Keratinocyte (primary cell): Measurements from ENCODE around the gene PRRX1. TPM values are rescaled to one million over a fixed set of nuclear protein-coding genes. Genes with fewer than 3 reads are reported as not detected.

ENCODE experiments used
- DNase-seq: peaks from one replicate; pipeline ENCODE4 v3.0.0-alpha.2; 2011; ENCODE audit warnings: low read depth, missing footprints, low spot score
- FAIRE-seq: peaks from 2 replicates; lab custom pipeline; 2011; peaks lifted over from hg19 to GRCh38; lab: Jason Lieb, UNC
- H2AFZ ChIP-seq: 2 replicates; pipeline ENCODE4 v1.6.0; 2012; ENCODE audit warnings: low read length, control low read depth, inconsistent platforms; ENCODE audit not compliant: control insufficient read depth
- H3K27ac ChIP-seq: 2 replicates; pipeline ENCODE4 v1.5.1; 2011; ENCODE audit warnings: low read length; ENCODE audit not compliant: control insufficient read depth, insufficient read depth
- H3K27me3 ChIP-seq: 3 replicates; pipeline ENCODE4 v1.6.0; 2011; ENCODE audit warnings: low read length; ENCODE audit not compliant: control insufficient read depth, insufficient read depth; ENCODE audit errors: extremely low read depth
- H3K36me3 ChIP-seq, 2 experiments: 2 replicates in 1 of 2; 3 replicates in 1 of 2; pipeline ENCODE4 v1.5.1; 2011; ENCODE audit warnings: low read length in 2 of 2, mild to moderate bottlenecking in 1 of 2; ENCODE audit not compliant: control insufficient read depth in 2 of 2, insufficient read depth in 2 of 2; ENCODE audit errors: extremely low read depth in 1 of 2
- H3K4me1 ChIP-seq: 3 replicates; pipeline ENCODE4 v1.5.1; 2011; ENCODE audit warnings: low read length; ENCODE audit not compliant: control insufficient read depth, insufficient read depth; ENCODE audit errors: extremely low read depth
- H3K4me2 ChIP-seq: 3 replicates; pipeline ENCODE4 v1.6.0; 2011; ENCODE audit warnings: low read depth, low read length; ENCODE audit not compliant: control insufficient read depth, insufficient read depth; ENCODE audit errors: extremely low read depth
- H3K4me3 ChIP-seq, 3 experiments: fragments of 200-600 bp in 1 of 3; sonication (generic) in 1 of 3; 2 replicates in 2 of 3; 3 replicates in 1 of 3; pipeline ENCODE4 v1.5.1; 2011 to 2016; ENCODE audit warnings: low read length in 3 of 3, mild to moderate bottlenecking in 3 of 3, control low read depth in 2 of 3, inconsistent platforms in 1 of 3, low read depth in 1 of 3, mixed read lengths in 1 of 3, mixed run types in 1 of 3, moderate library complexity in 1 of 3; ENCODE audit not compliant: control insufficient read depth in 2 of 3, insufficient read depth in 2 of 3; ENCODE audit errors: extremely low read depth in 1 of 3
- H3K79me2 ChIP-seq: 2 replicates; pipeline ENCODE4 v1.6.0; 2012; ENCODE audit warnings: low read length; ENCODE audit not compliant: control insufficient read depth, insufficient read depth
- H3K9ac ChIP-seq: 3 replicates; pipeline ENCODE4 v1.6.0; 2011; ENCODE audit warnings: low read length; ENCODE audit not compliant: control insufficient read depth, insufficient read depth; ENCODE audit errors: extremely low read depth
- H3K9me1 ChIP-seq: 3 replicates; pipeline ENCODE4 v1.6.0; 2011; ENCODE audit warnings: low read length; ENCODE audit not compliant: control insufficient read depth, insufficient read depth; ENCODE audit errors: extremely low read depth
- H3K9me3 ChIP-seq: 2 replicates; pipeline ENCODE4 v1.5.1; 2012; ENCODE audit warnings: low read depth, low read length; ENCODE audit not compliant: control insufficient read depth
- H4K20me1 ChIP-seq: 3 replicates; pipeline ENCODE4 v1.6.0; 2011; ENCODE audit warnings: low read length; ENCODE audit not compliant: control insufficient read depth, insufficient read depth; ENCODE audit errors: extremely low read depth
- EZH2 ChIP-seq: IDR thresholded peaks from one replicate; pipeline ENCODE4 v1.6.1; 2012; ENCODE audit warnings: inconsistent platforms, mild to moderate bottlenecking, low read length, moderate library complexity
- dilution Hi-C: fragments of 300-500 bp; cut with MboI; formaldehyde crosslinking; loops from one replicate; pipeline ENCODE4 v1.7.0; 2020; ENCODE audit warnings: low sequenced_read_pairs; ENCODE audit not compliant: extremely low pct_ligation_motif_present
- polyA plus RNA-seq, 5 experiments: library from polyadenylated mRNA; depleted of rRNA in 3 of 5; stranded (reverse) in 3 of 5; stranded (forward) in 1 of 5; unstranded in 1 of 5; fragments of >200 nt; gene quantifications; 1 replicate in 1 of 5; 2 replicates in 3 of 5; 3 replicates in 1 of 5; pipeline versions ENCODE4 v1.2.1 to v1.2.3, GENCODE V29; 2011 to 2012; ENCODE audit warnings: missing spikeins in 2 of 5, low read depth in 1 of 5, low replicate concordance in 1 of 5
- TF ChIP-seq, protein P1 (sequence below), 3 experiments: IDR thresholded peaks in 1 of 3; conservative IDR thresholded peaks in 1 of 3; optimal IDR thresholded peaks in 1 of 3; 2 replicates in 2 of 3; 3 replicates in 1 of 3; pipeline versions ENCODE3 to v1.5.1; 2011; ENCODE audit warnings: low read length in 3 of 3, mild to moderate bottlenecking in 3 of 3, moderate library complexity in 2 of 3, control low read depth in 1 of 3, inconsistent platforms in 1 of 3; ENCODE audit not compliant: insufficient read depth in 2 of 3; ENCODE audit errors: extremely low read depth in 1 of 3

The PRRX1 gene
- polyA plus RNA-seq, 1 donor (not counting 4 experiments of a cell fraction or from before 2014, with no cell fraction given) = not detected

DNA sequence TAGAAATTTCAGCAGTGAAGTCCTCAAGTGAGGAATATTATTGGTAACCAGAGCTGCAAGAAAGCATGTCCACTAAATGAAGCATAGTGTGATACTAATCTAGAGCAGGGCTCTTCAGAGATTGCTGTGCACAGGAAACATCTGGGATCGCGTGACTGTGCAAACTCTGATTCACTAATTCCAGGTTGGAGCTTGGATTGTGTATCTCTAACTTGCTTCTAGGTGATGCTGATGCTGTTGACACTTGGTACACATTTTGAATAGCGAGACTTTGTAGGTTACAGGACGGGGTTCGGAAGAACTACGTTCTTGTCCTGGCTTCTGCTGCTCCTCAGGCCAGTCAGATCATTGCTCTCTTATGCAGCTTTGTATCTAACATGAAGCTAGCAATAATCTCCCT is 66.5 kb downstream of the PRRX1 start:
- Histone ChIP-seq H3K27me3 (no peaks in the 10 kb centered on the region), H3K27ac (no peak overlapping the region), H3K4me2 (no peak overlapping the region), H3K4me1 (no peaks in the 10 kb centered on the region), H3K4me3 (no peak overlapping the region), H3K79me2 (no peaks in the 10 kb centered on the region), H2AFZ (no peak overlapping the region), H3K9me3 (no peaks in the 10 kb centered on the region), H3K36me3 (no peaks in the 10 kb centered on the region), H3K9me1 (no peaks in the 10 kb centered on the region), H4K20me1 (no peaks in the 10 kb centered on the region), H3K9ac (no peak overlapping the region)
- dilution Hi-C loops = no loop called here
- no peak for FAIRE-seq
- no peak for DNase-seq
- TF ChIP-seq, protein P1, sequence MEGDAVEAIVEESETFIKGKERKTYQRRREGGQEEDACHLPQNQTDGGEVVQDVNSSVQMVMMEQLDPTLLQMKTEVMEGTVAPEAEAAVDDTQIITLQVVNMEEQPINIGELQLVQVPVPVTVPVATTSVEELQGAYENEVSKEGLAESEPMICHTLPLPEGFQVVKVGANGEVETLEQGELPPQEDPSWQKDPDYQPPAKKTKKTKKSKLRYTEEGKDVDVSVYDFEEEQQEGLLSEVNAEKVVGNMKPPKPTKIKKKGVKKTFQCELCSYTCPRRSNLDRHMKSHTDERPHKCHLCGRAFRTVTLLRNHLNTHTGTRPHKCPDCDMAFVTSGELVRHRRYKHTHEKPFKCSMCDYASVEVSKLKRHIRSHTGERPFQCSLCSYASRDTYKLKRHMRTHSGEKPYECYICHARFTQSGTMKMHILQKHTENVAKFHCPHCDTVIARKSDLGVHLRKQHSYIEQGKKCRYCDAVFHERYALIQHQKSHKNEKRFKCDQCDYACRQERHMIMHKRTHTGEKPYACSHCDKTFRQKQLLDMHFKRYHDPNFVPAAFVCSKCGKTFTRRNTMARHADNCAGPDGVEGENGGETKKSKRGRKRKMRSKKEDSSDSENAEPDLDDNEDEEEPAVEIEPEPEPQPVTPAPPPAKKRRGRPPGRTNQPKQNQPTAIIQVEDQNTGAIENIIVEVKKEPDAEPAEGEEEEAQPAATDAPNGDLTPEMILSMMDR (optimal IDR thresholded peaks at IDR 0.05 in 1 of 3, IDR thresholded peaks at IDR 0.05 in 1 of 3, conservative IDR thresholded peaks at IDR 0.05 in 1 of 3; ENCODE audit: extremely low read depth in 1 of 3, insufficient read depth in 2 of 3, low read length in 3 of 3) = no peak
- no peak for TF ChIP-seq EZH2

DNA sequence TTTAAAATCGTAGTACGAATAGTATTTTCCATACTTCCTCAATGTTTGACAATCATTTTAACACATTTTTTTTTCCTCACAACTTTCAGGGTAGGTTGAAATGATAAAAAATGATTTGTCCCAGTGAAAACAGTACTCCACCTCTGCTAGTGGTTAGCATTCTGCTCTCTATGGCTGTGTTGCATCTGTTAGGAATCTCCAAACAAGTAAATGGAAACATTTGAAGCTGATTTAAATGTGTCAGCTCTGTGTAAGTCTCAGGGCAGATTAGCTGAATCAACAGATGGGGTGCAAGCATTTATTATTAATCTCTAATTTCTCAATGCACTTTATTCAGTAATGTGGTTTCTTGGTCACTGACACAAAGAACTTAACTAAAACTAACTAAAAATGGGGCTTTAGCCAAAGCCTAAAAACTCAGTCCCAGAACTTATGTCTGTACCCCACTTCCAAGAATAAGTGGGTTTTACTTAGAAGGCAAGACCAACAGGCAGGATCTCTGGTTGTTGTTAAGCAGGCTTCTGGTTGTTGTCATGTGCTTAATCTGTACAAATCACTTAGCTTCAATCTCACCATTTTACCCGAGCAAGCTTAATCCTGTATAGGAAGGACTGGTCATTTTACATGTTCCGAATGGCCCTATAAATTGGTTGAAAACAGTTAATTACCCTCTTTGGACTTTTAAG is 67.8 kb downstream of the PRRX1 start:
- H2AFZ ChIP-seq = no peak overlapping the region
- H3K9me3 ChIP-seq = no peaks in the 10 kb centered on the region
- TF ChIP-seq, protein P1 (optimal IDR thresholded peaks at IDR 0.05 in 1 of 3, IDR thresholded peaks at IDR 0.05 in 1 of 3, conservative IDR thresholded peaks at IDR 0.05 in 1 of 3; ENCODE audit: extremely low read depth in 1 of 3, insufficient read depth in 2 of 3, low read length in 3 of 3) = no peak
- no peak for TF ChIP-seq EZH2
- no peaks in the 10 kb centered on the region for H3K9me1 ChIP-seq
- FAIRE-seq (no peak), DNase-seq (no peak)
- no peak overlapping the region for H3K4me3 ChIP-seq
- H3K4me1 ChIP-seq = no peaks in the 10 kb centered on the region
- no peak overlapping the region for H3K9ac ChIP-seq
- no peak overlapping the region for H3K4me2 ChIP-seq
- no peak overlapping the region for H3K27ac ChIP-seq
- no peaks in the 10 kb centered on the region for H3K79me2 ChIP-seq
- H3K27me3 ChIP-seq = no peaks in the 10 kb centered on the region
- H3K36me3 ChIP-seq = no peaks in the 10 kb centered on the region
- dilution Hi-C loops = no loop called here
- no peaks in the 10 kb centered on the region for H4K20me1 ChIP-seq
